ENCODE data around the gene LYG1.

LYG1 gene

DNA sequence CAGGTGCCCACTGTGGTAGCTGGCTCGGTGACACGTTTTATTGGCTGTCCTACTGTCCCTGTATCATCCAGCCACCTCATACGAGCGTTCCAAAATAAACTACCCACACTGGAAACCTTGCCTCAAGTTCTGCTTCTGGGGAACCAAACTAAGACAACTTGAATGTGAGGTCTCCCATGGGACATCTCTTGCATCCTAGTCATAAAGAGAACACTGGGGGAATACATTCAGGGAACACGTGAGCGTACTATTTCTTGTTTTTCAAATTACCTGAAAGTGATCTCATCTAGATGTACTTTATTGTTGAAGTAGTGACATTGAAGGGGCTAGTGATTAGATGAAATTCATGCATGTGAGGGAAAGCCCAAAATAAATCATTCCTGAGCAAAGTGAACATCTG, 60.6 kb downstream of the LYG1 start:
- Histone ChIP-seq H3K36me3 (replicated peaks; ENCODE audit: insufficient read depth, low read length) (no peaks in the 10 kb centered on the region), H3K4me3 (ENCODE audit: low read length) (no peak overlapping the region), H3K9me3 (replicated peaks; ENCODE audit: insufficient read depth, low read length) (no peaks in the 10 kb centered on the region), H3K9ac (ENCODE audit: low read length) (no peak overlapping the region), H3K79me2 (ENCODE audit: low read length) (no peaks in the 10 kb centered on the region), H3K27ac (ENCODE audit: low read length) (no peak overlapping the region), H3K4me1 (ENCODE audit: low read length) (no peaks in the 10 kb centered on the region), H3K27me3 (replicated peaks; ENCODE audit: insufficient read depth, low read length) (no peaks in the 10 kb centered on the region), H3K4me2 (ENCODE audit: low read depth, low read length) (no peak overlapping the region), H3F3A (ENCODE audit: insufficient read depth, low read length) (no peaks in the 10 kb centered on the region), H4K20me1 (ENCODE audit: insufficient read depth, low read length) (no peaks in the 10 kb centered on the region), H2AFZ (ENCODE audit: low read length) (no peak overlapping the region), H3K9me2 (replicated peaks; ENCODE audit: insufficient read depth, low read length) (no peaks in the 10 kb centered on the region)
- TF ChIP-seq, protein P1, sequence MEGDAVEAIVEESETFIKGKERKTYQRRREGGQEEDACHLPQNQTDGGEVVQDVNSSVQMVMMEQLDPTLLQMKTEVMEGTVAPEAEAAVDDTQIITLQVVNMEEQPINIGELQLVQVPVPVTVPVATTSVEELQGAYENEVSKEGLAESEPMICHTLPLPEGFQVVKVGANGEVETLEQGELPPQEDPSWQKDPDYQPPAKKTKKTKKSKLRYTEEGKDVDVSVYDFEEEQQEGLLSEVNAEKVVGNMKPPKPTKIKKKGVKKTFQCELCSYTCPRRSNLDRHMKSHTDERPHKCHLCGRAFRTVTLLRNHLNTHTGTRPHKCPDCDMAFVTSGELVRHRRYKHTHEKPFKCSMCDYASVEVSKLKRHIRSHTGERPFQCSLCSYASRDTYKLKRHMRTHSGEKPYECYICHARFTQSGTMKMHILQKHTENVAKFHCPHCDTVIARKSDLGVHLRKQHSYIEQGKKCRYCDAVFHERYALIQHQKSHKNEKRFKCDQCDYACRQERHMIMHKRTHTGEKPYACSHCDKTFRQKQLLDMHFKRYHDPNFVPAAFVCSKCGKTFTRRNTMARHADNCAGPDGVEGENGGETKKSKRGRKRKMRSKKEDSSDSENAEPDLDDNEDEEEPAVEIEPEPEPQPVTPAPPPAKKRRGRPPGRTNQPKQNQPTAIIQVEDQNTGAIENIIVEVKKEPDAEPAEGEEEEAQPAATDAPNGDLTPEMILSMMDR (IDR thresholded peaks at IDR 0.05; ENCODE audit: low read length): no peak
- TF ChIP-seq EZH2 (optimal IDR thresholded peaks at IDR 0.05; ENCODE audit: low read depth, low read length) (no peak), EZH2phosphoT487 (IDR thresholded peaks at IDR 0.05; ENCODE audit: low read length) (no peak)
- no peak for DNase-seq

DNA sequence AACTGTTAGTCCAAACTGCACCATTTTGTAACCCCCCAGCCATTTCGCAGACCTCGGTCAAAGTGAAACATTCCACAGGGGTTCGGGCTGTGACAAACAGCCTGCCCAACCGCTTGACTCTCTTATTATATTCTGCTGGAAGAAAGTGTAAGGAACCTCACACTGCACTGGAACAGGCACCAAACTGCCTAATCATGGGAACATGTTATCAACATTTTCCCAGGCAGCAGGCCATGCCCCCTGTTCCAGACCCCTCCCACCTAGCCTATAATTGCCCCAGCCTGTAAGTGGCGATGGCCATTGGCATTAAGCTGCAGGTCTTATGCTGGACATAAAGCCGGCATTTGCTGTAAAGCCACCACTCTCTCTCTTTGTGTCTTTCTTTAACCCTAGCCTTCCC, 62.4 kb downstream of the LYG1 start:
- Histone ChIP-seq H3F3A (ENCODE audit: insufficient read depth, low read length) (no peaks in the 10 kb centered on the region), H3K9me2 (replicated peaks; ENCODE audit: insufficient read depth, low read length) (no peaks in the 10 kb centered on the region), H3K4me3 (ENCODE audit: low read length) (no peak overlapping the region), H3K4me1 (ENCODE audit: low read length) (no peaks in the 10 kb centered on the region), H3K36me3 (replicated peaks; ENCODE audit: insufficient read depth, low read length) (no peaks in the 10 kb centered on the region), H3K79me2 (ENCODE audit: low read length) (no peaks in the 10 kb centered on the region), H4K20me1 (ENCODE audit: insufficient read depth, low read length) (no peaks in the 10 kb centered on the region), H3K4me2 (ENCODE audit: low read depth, low read length) (no peak overlapping the region), H2AFZ (ENCODE audit: low read length) (no peak overlapping the region), H3K27ac (ENCODE audit: low read length) (no peak overlapping the region), H3K9ac (ENCODE audit: low read length) (no peak overlapping the region), H3K27me3 (replicated peaks; ENCODE audit: insufficient read depth, low read length) (no peaks in the 10 kb centered on the region), H3K9me3 (replicated peaks; ENCODE audit: insufficient read depth, low read length) (no peaks in the 10 kb centered on the region)
- DNase-seq: no peak
- TF ChIP-seq, protein P1 (IDR thresholded peaks at IDR 0.05; ENCODE audit: low read length): no peak
- TF ChIP-seq EZH2phosphoT487 (IDR thresholded peaks at IDR 0.05; ENCODE audit: low read length) (no peak), EZH2 (optimal IDR thresholded peaks at IDR 0.05; ENCODE audit: low read depth, low read length) (no peak)

All from MM.1S (cell line).